Natural killer cell (primary cell): ENCODE measurements around the gene GUCY1A2. TPM values are rescaled to one million over a fixed set of nuclear protein-coding genes. Genes with fewer than 3 reads are reported as not detected.
A peak's percentile ranks its signal among the peaks of the same experiment; 100 is the strongest.

Experiments used
- ATAC-seq, 3 donors: fragments of 150-1000 bp in 2 of 3; fragments of 200-7000 bp in 1 of 3; cut with Tn5 transposase; 1 replicate in 1 of 3; 2 replicates in 2 of 3; pipeline ENCODE4 v1.10.0; 2021; ENCODE audit warnings: mild to moderate bottlenecking in 2 of 3, moderate library complexity in 2 of 3
- DNase-seq, 2 donors: peaks; one replicate each; pipeline versions ENCODE4 v3.0.0 to v3.0.0-alpha.2; 2013 to 2021; ENCODE audit warnings: mixed read lengths in 1 of 2
- H3K27ac ChIP-seq: one replicate; pipeline ENCODE4 v1.5.1; 2013; ENCODE audit warnings: mild to moderate bottlenecking, low read length
- H3K27me3 ChIP-seq: one replicate; pipeline ENCODE4 v1.6.1; 2013; ENCODE audit warnings: low read length; ENCODE audit not compliant: control insufficient read depth, insufficient read depth
- H3K36me3 ChIP-seq: one replicate; pipeline ENCODE4 v1.6.1; 2013; ENCODE audit warnings: low read length; ENCODE audit not compliant: control insufficient read depth, insufficient read depth
- H3K4me1 ChIP-seq: one replicate; pipeline ENCODE4 v1.6.1; 2013; ENCODE audit warnings: low read length; ENCODE audit not compliant: control insufficient read depth, insufficient read depth
- H3K4me3 ChIP-seq: one replicate; pipeline ENCODE4 v1.5.1; 2013; ENCODE audit warnings: low read length
- H3K9me3 ChIP-seq: one replicate; pipeline ENCODE4 v1.6.1; 2013; ENCODE audit warnings: low read length; ENCODE audit not compliant: control insufficient read depth, insufficient read depth
- H3K27ac Mint-ChIP-seq, 2 donors: one replicate each; pipeline ENCODE4 v1.8.0; 2022; ENCODE audit warnings: mild to moderate bottlenecking in 2 of 2, mixed read lengths in 2 of 2, moderate library complexity in 1 of 2
- H3K27me3 Mint-ChIP-seq, 2 donors: one replicate each; pipeline ENCODE4 v1.8.0; 2022; ENCODE audit warnings: low read depth in 2 of 2, mixed read lengths in 2 of 2
- H3K36me3 Mint-ChIP-seq: one replicate; pipeline ENCODE4 v1.8.0; 2022; ENCODE audit warnings: mixed read lengths
- H3K4me1 Mint-ChIP-seq, 2 donors: one replicate each; pipeline ENCODE4 v1.8.0; 2022; ENCODE audit warnings: mixed read lengths in 2 of 2
- H3K4me3 Mint-ChIP-seq: one replicate; pipeline ENCODE4 v1.8.0; 2022; ENCODE audit warnings: mild to moderate bottlenecking, moderate library complexity, mixed read lengths
- H3K9me3 Mint-ChIP-seq, 2 donors: one replicate each; pipeline ENCODE4 v1.8.0; 2022; ENCODE audit warnings: mixed read lengths in 2 of 2
- WGBS: methylation state at CpG from one replicate; pipeline ENCODE4 v1.1.7; 2013; ENCODE audit warnings: missing lambda C conversion rate; ENCODE audit not compliant: insufficient coverage; 5-methylcytosine and 5-hydroxymethylcytosine counted together
- intact Hi-C: fragments of 100-400 bp; cut with micrococcal nuclease; formaldehyde crosslinking; loops from one replicate; pipeline ENCODE4 v1.14.2; 2022
- total RNA-seq, 4 donors: library from RNA; stranded (reverse); fragments of 120-200 nt in 1 of 4; gene quantifications; one replicate each; pipeline versions ENCODE4 v1.2.3 to v1.2.4, GENCODE V29; 2013 to 2022
- TF ChIP-seq, protein P1 (sequence below): fragments of 200-600 bp; IDR thresholded peaks from one replicate; pipeline ENCODE4 v1.8.0; 2022; ENCODE audit warnings: antibody characterized with exemption

The GUCY1A2 gene
- total RNA-seq, 3 donors from 2014 or later (not counting 1 experiment from before 2014, with no cell fraction given) = 0.15 TPM; not detected in 2

DNA sequence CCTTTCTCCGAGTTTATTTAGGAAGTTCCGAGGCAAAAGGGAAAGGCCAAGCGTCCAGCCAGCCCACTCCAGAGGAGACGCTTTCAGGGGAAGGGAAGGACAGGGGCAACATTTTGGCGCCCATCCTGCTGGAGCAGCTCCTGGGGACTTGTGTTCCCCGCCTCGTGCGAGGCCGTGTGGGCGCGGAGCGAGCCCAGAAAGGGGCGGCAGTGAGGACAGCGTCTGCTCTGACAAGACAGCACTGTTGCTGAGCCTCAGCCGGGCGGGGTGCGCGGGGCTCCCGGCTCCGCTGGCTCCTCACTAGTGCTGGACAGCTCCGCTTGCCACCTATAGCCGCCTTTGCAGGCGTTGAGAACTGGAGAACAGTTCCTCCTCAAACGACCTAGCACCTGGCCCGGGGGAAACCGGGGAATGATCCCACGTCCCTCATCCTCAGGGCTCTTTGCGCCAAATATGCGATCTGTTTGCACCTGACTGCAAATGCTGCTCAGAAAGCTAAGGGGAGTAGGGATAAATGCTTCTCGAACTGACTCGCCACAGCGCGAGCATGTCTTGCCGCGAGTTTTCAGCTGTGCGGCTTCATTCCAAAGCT lies 722 bp upstream of the GUCY1A2 start:
- WGBS = 9% methylated on average over 36 of the region's 36 CpGs
- Mint-ChIP-seq H3K36me3 (peaks cover 14% of the 10 kb centered on the region), H3K9me3 (peaks cover 0 to 5% of the 10 kb centered on the region in 2 donors), H3K27ac (no peak overlapping the region), H3K27me3 (peaks cover 20 to 22% of the 10 kb centered on the region in 2 donors), H3K4me1 (peaks cover 0 to 4% of the 10 kb centered on the region in 2 donors), H3K4me3 (no peak overlapping the region)
- intact Hi-C loops = no loop called here
- no peaks in the 10 kb centered on the region for H3K4me1 ChIP-seq
- peaks cover 15% of the 10 kb centered on the region for H3K27me3 ChIP-seq
- no peak for DNase-seq
- H3K36me3 ChIP-seq = no peaks in the 10 kb centered on the region
- ATAC-seq = no peak
- TF ChIP-seq, protein P1, sequence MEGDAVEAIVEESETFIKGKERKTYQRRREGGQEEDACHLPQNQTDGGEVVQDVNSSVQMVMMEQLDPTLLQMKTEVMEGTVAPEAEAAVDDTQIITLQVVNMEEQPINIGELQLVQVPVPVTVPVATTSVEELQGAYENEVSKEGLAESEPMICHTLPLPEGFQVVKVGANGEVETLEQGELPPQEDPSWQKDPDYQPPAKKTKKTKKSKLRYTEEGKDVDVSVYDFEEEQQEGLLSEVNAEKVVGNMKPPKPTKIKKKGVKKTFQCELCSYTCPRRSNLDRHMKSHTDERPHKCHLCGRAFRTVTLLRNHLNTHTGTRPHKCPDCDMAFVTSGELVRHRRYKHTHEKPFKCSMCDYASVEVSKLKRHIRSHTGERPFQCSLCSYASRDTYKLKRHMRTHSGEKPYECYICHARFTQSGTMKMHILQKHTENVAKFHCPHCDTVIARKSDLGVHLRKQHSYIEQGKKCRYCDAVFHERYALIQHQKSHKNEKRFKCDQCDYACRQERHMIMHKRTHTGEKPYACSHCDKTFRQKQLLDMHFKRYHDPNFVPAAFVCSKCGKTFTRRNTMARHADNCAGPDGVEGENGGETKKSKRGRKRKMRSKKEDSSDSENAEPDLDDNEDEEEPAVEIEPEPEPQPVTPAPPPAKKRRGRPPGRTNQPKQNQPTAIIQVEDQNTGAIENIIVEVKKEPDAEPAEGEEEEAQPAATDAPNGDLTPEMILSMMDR = no peak
- H3K9me3 ChIP-seq = no peaks in the 10 kb centered on the region
- H3K27ac ChIP-seq = no peak overlapping the region
- H3K4me3 ChIP-seq = no peak overlapping the region

DNA sequence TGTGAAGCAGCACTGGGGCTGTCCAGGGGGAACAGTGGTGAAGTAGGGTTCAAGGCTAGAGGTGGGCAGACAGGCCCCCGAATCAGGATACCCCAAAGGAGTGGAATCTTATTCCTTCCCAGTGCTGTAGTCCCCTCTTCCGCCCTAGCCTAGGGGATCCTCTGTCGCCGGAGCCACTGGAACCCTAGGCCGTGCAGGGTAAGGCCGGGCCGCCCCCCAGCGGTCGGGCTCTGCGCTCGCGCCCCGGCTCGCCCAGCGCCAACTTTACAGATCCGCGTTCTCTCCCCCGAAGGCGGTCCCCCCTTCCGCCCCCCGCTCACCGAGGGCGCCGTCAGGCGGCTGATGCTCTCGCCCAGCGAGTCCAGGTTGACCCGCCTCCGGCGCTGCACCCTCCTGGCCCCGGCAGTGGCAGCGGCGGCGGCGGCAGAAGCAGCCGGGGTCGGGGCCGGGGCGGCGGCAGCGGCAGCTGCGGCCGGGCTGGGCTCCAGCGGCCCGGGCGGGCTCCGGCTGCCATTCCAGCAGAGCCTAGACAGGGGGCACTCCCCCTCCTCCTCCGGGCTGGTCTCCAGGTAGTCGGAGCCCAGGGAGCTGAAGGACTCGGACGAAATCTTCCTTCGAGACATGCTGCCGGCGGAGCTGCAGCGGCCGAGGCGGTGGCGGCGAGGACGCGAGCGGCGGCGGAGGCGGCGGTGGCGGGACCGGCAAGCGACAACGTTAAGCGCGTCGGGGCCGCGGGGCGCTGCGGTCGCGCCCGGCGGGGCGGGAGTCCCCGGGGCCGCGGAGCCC lies 650 bp downstream of the GUCY1A2 start:
- Histone ChIP-seq H3K4me3 (no peak overlapping the region), H3K4me1 (no peaks in the 10 kb centered on the region), H3K36me3 (no peaks in the 10 kb centered on the region), H3K9me3 (no peaks in the 10 kb centered on the region), H3K27me3 (peaks cover 15% of the 10 kb centered on the region), H3K27ac (no peak overlapping the region)
- Mint-ChIP-seq H3K4me3 (peak overlapping the region; percentile 8), H3K4me1 (peaks cover 0 to 4% of the 10 kb centered on the region in 2 donors), H3K36me3 (peaks cover 14% of the 10 kb centered on the region), H3K27me3 (peaks cover 20 to 22% of the 10 kb centered on the region in 2 donors), H3K27ac (no peak overlapping the region), H3K9me3 (peaks cover 0 to 7% of the 10 kb centered on the region in 2 donors)
- TF ChIP-seq, protein P1 = no peak
- DNase-seq (no peak), ATAC-seq (no peak)
- 3% methylated on average over 85 of the region's 85 CpGs for WGBS
- intact Hi-C loops = no loop called here

DNA sequence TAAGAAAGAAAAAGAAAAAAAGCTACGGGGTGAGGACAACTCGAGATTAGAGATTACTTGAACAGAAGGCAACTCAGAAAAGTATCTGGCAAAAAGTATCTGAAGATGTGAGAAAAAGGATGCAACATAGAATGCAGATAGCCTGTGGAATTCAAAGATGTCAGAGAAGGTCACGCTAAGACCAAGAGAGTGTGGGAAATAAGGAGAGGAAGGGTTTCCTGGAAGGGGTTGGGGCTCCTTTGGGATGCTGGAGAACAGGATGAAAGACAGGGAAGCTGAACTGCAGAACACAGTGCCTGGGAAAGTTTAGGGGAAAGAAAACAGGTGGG lies 1.2 kb downstream of the GUCY1A2 start:
- Histone ChIP-seq H3K27me3 (peaks cover 15% of the 10 kb centered on the region), H3K4me1 (no peaks in the 10 kb centered on the region), H3K4me3 (no peak overlapping the region), H3K36me3 (no peaks in the 10 kb centered on the region), H3K27ac (no peak overlapping the region), H3K9me3 (no peaks in the 10 kb centered on the region)
- DNase-seq (no peak), ATAC-seq (no peak)
- WGBS = 65% methylated on average over 3 of the region's 3 CpGs
- TF ChIP-seq, protein P1 = no peak
- intact Hi-C loops = no loop called here
- H3K9me3 Mint-ChIP-seq = peaks cover 0 to 7% of the 10 kb centered on the region in 2 donors
- H3K4me3 Mint-ChIP-seq = peak overlapping the region; percentile 8
- peaks cover 14% of the 10 kb centered on the region for H3K36me3 Mint-ChIP-seq
- peaks cover 20 to 22% of the 10 kb centered on the region in 2 donors for H3K27me3 Mint-ChIP-seq
- H3K4me1 Mint-ChIP-seq = peaks cover 0 to 4% of the 10 kb centered on the region in 2 donors
- no peak overlapping the region for H3K27ac Mint-ChIP-seq
